ENCODE results near the gene YPEL1. TPM values are rescaled to one million over a fixed set of nuclear protein-coding genes. Genes with fewer than 3 reads are reported as not detected.
"Not testable (repeated sequence)": the region's sequence is repeated elsewhere in the genome, so short reads cannot be mapped to it uniquely, and the experiment has no call there.

The YPEL1 gene
- total RNA-seq, 4 donors from 2014 or later: 6.3 to 43.1 (median 16.5) TPM

- no peaks in the 10 kb centered on the region for H3K27me3 ChIP-seq
- H3K4me3 ChIP-seq: no peak overlapping the region
- TF ChIP-seq, protein P1, sequence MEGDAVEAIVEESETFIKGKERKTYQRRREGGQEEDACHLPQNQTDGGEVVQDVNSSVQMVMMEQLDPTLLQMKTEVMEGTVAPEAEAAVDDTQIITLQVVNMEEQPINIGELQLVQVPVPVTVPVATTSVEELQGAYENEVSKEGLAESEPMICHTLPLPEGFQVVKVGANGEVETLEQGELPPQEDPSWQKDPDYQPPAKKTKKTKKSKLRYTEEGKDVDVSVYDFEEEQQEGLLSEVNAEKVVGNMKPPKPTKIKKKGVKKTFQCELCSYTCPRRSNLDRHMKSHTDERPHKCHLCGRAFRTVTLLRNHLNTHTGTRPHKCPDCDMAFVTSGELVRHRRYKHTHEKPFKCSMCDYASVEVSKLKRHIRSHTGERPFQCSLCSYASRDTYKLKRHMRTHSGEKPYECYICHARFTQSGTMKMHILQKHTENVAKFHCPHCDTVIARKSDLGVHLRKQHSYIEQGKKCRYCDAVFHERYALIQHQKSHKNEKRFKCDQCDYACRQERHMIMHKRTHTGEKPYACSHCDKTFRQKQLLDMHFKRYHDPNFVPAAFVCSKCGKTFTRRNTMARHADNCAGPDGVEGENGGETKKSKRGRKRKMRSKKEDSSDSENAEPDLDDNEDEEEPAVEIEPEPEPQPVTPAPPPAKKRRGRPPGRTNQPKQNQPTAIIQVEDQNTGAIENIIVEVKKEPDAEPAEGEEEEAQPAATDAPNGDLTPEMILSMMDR (IDR thresholded peaks at IDR 0.05): no peak
- TF ChIP-seq POLR2A (IDR thresholded peaks at IDR 0.05) (no peak), EP300 (IDR thresholded peaks at IDR 0.05) (no peak)
- H3K27ac ChIP-seq: no peak overlapping the region
- peaks cover 0 to 23% (median 0%) of the 10 kb centered on the region in 3 donors for H3K36me3 ChIP-seq
- peaks cover 0 to 22% (median 11%) of the 10 kb centered on the region in 4 donors for H3K4me1 ChIP-seq
- no peaks in the 10 kb centered on the region for H3K9me3 ChIP-seq
- WGBS, 2 donors: 77% methylated on average over 13 to 14 of the region's 14 CpGs
- DNase-seq (ENCODE audit: low spot score in 2 of 2): no peak
These were observed 17.9 kb upstream of the YPEL1 start for GRCh38 chr22:21753374-21754111.

- WGBS, 2 donors: 93 to 94% methylated on average over 4 of the region's 4 CpGs
These were observed 16.7 kb upstream of the YPEL1 start for GRCh38 chr22:21752276-21752675.

GRCh38 chr22:21745948-21746347 is 10.4 kb upstream of the YPEL1 start:
- TF ChIP-seq EP300 (IDR thresholded peaks at IDR 0.05): no peak
- no peak for TF ChIP-seq POLR2A (IDR thresholded peaks at IDR 0.05)
- TF ChIP-seq, protein P1 (IDR thresholded peaks at IDR 0.05): no peak
- Histone ChIP-seq H3K27ac (no peak overlapping the region), H3K4me1 (no peaks in the 10 kb centered on the region), H3K4me3 (no peak overlapping the region), H3K27me3 (no peaks in the 10 kb centered on the region), H3K9me3 (no peaks in the 10 kb centered on the region), H3K36me3 (no peaks in the 10 kb centered on the region)
- no peak for DNase-seq (ENCODE audit: low spot score in 2 of 2)
- WGBS, 2 donors: 67 to 79% methylated on average over 8 of the region's 8 CpGs

More at GRCh38 chr22:21752276-21752675, 16.7 kb upstream of the YPEL1 start:
- H3K4me1 ChIP-seq: peaks cover 0 to 22% (median 11%) of the 10 kb centered on the region in 4 donors
- H3K36me3 ChIP-seq: peaks cover 0 to 10% (median 0%) of the 10 kb centered on the region in 3 donors
- no peak for DNase-seq (ENCODE audit: low spot score in 2 of 2)
- TF ChIP-seq EP300 (IDR thresholded peaks at IDR 0.05) (no peak), POLR2A (IDR thresholded peaks at IDR 0.05) (no peak)
- TF ChIP-seq, protein P1 (IDR thresholded peaks at IDR 0.05): no peak
- no peaks in the 10 kb centered on the region for H3K9me3 ChIP-seq
- no peak overlapping the region for H3K4me3 ChIP-seq
- H3K27ac ChIP-seq: no peak overlapping the region
- H3K27me3 ChIP-seq: no peaks in the 10 kb centered on the region

DNA sequence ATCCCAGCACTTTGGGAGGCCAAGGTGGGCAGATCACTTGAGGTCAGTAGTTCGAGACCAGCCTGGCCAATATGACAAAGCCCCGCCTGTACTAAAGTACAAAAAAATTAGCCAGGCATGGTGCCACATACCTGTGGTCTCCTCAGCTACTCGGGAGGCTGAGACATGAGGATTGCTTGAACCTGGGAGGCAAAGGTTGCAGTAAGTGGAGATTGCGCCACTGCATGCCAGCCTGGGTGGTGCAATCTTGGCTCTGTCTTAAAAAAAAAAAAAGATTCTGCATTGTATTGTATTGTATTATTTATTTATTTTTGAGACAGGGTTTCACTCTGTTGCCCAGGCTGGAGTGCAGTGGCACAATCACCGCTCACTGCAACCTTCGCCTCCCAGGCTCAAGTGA is 9.3 kb upstream of the YPEL1 start:
- not testable (repeated sequence) for H3K36me3 ChIP-seq; H3K27ac ChIP-seq; H3K9me3 ChIP-seq; H3K4me3 ChIP-seq; H3K27me3 ChIP-seq; H3K4me1 ChIP-seq; DNase-seq (ENCODE audit: low spot score in 2 of 2)
- 83 to 92% methylated on average over 6 of the region's 6 CpGs for WGBS, 2 donors

GRCh38 chr22:21741790-21742189 is 6.2 kb upstream of the YPEL1 start:
- no peaks in the 10 kb centered on the region for H3K27me3 ChIP-seq
- WGBS, 2 donors: 85 to 90% methylated on average over 6 of the region's 6 CpGs
- H3K9me3 ChIP-seq: no peaks in the 10 kb centered on the region
- H3K4me3 ChIP-seq: no peak overlapping the region
- no peak overlapping the region for H3K27ac ChIP-seq
- H3K36me3 ChIP-seq: no peaks in the 10 kb centered on the region
- H3K4me1 ChIP-seq: no peaks in the 10 kb centered on the region
- TF ChIP-seq EP300 (IDR thresholded peaks at IDR 0.05): no peak
- TF ChIP-seq, protein P1 (IDR thresholded peaks at IDR 0.05): no peak
- TF ChIP-seq POLR2A (IDR thresholded peaks at IDR 0.05): no peak
- no peak for DNase-seq (ENCODE audit: low spot score in 2 of 2)
